ENCODE data around the gene TLE5.

GRCh38 chr19:3064011-3064330 is 1.7 kb upstream of the TLE5 start:
- TF ChIP-seq CTCF (IDR thresholded peaks at IDR 0.05; ENCODE audit: poor library complexity) (no peak), EZH2 (IDR thresholded peaks at IDR 0.05; ENCODE audit: borderline replicate concordance) (no peak)

Measured in hepatocyte (in vitro differentiated cells).